ENCODE data around the gene ITGA3. TPM values are rescaled to one million over a fixed set of nuclear protein-coding genes. Genes with fewer than 3 reads are reported as not detected.
"Not testable (repeated sequence)": the region's sequence is repeated elsewhere in the genome, so short reads cannot be mapped to it uniquely, and the experiment has no call there.

ITGA3 gene
- total RNA-seq, 1 experiment from 2014 or later = 1.4 TPM

DNA sequence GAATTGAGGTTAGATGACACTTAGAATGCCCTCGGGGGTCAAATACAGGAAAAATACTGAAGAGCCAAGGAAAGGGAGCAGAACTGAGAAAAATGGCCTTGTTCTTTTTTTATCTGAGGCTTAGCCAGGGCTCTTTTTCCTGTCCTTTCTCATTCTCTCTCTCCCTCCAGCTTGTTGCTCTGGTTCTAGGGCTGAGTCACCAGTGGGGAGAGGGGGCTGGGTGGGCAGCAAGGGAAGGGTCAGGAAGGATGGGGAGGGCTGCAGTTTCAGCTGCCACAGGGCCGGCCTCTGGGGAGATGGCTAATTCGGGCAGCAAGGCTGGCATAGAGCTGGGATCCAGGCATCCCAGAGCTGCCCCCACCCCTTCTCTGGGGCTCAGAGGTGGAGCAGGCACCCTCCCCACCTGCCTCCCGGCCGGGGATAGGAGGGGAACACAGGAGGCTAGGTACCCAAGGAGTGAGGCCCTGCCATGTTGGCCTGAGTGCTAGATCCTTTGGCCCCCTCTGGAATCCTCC, 3.9 kb downstream of the ITGA3 start:
- TF ChIP-seq, protein P1, sequence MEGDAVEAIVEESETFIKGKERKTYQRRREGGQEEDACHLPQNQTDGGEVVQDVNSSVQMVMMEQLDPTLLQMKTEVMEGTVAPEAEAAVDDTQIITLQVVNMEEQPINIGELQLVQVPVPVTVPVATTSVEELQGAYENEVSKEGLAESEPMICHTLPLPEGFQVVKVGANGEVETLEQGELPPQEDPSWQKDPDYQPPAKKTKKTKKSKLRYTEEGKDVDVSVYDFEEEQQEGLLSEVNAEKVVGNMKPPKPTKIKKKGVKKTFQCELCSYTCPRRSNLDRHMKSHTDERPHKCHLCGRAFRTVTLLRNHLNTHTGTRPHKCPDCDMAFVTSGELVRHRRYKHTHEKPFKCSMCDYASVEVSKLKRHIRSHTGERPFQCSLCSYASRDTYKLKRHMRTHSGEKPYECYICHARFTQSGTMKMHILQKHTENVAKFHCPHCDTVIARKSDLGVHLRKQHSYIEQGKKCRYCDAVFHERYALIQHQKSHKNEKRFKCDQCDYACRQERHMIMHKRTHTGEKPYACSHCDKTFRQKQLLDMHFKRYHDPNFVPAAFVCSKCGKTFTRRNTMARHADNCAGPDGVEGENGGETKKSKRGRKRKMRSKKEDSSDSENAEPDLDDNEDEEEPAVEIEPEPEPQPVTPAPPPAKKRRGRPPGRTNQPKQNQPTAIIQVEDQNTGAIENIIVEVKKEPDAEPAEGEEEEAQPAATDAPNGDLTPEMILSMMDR (conservative IDR thresholded peaks at IDR 0.05; ENCODE audit: low read depth, low read length) = no peak
- no peak for TF ChIP-seq EZH2 (IDR thresholded peaks at IDR 0.05; ENCODE audit: borderline replicate concordance, low read depth, low read length, poor library complexity, severe bottlenecking)
- Histone ChIP-seq H3K4me1 (ENCODE audit: insufficient read depth, low read length, poor library complexity, severe bottlenecking) (peaks cover 9% of the 10 kb centered on the region), H3K36me3 (ENCODE audit: insufficient read depth, low read length, poor library complexity, severe bottlenecking) (no peaks in the 10 kb centered on the region), H3K27me3 (replicated peaks; ENCODE audit: insufficient read depth, low read depth, low read length, poor library complexity) (peaks cover 24% of the 10 kb centered on the region), H3K27ac (ENCODE audit: low read depth, low read length, poor library complexity, severe bottlenecking) (no peak overlapping the region), H3K4me3 (ENCODE audit: low read depth, low read length, poor library complexity, severe bottlenecking) (no peak overlapping the region), H3K9me3 (ENCODE audit: low read depth, low read length, poor library complexity, severe bottlenecking) (no peaks in the 10 kb centered on the region)
- ChIA-PET CTCF (no interaction called here), POLR2A (ENCODE audit: low non-redundant PET) (no interaction called here)
- no peak for DNase-seq (ENCODE audit: low spot score)
- intact Hi-C loops (cut with micrococcal nuclease; ENCODE audit: unreplicated experiment) = no loop called here
- BruUV-seq (replicated peaks) = no TSS peak

DNA sequence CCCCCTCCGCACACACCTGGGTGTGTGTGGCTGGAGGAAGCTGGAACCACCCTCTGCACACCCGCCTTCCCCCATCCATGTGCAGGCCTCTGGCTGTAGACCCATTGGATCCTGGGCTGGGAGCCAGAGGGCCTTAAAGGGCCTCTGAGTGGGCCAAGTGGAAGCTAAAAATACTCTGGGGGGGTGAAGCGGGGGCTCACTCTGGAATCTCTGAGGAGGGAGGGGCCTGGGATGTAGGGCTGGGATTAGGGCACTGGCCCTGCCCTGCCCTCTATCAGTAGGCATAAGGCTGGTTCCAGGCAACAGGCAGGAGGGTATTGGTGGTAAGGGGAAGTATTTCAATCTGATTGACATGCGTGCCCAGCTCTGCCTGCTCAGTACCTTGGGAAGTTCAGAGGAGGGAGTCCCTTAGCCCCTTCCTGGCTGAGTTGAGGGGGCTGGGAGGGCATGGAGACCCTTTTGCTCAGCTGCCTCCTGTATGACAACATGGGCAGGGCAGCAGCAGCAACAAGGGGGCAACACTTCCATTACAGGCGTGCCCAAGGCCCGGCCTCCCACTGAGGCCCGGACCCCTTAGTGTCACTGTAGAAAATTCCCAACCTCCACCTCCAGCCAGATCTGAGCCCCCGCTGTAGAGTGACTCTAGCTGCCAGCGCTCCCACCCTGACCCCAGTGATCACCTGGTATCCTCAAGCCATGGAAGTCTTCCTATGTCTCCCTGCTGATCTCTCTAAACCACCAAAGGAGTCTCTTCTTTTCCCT, 5.2 kb downstream of the ITGA3 start:
- no peak overlapping the region for H3K27ac ChIP-seq (ENCODE audit: low read depth, low read length, poor library complexity, severe bottlenecking)
- POLR2A ChIA-PET (ENCODE audit: low non-redundant PET) = no interaction called here
- no TSS peak for BruUV-seq (replicated peaks)
- intact Hi-C loops (cut with micrococcal nuclease; ENCODE audit: unreplicated experiment) = no loop called here
- TF ChIP-seq EZH2 (IDR thresholded peaks at IDR 0.05; ENCODE audit: borderline replicate concordance, low read depth, low read length, poor library complexity, severe bottlenecking) = no peak
- TF ChIP-seq, protein P1 (conservative IDR thresholded peaks at IDR 0.05; ENCODE audit: low read depth, low read length) = no peak
- CTCF ChIA-PET = interaction anchor here (1.0 kb wide), 1 partner anchor 33 kb away, joined by 3 read pairs; no protein-coding TSS in a partner anchor
- no peaks in the 10 kb centered on the region for H3K36me3 ChIP-seq (ENCODE audit: insufficient read depth, low read length, poor library complexity, severe bottlenecking)
- no peak overlapping the region for H3K4me3 ChIP-seq (ENCODE audit: low read depth, low read length, poor library complexity, severe bottlenecking)
- H3K4me1 ChIP-seq (ENCODE audit: insufficient read depth, low read length, poor library complexity, severe bottlenecking) = peaks cover 11% of the 10 kb centered on the region
- H3K27me3 ChIP-seq (replicated peaks; ENCODE audit: insufficient read depth, low read depth, low read length, poor library complexity) = peaks cover 17% of the 10 kb centered on the region
- DNase-seq (ENCODE audit: low spot score) = no peak
- H3K9me3 ChIP-seq (ENCODE audit: low read depth, low read length, poor library complexity, severe bottlenecking) = no peaks in the 10 kb centered on the region

DNA sequence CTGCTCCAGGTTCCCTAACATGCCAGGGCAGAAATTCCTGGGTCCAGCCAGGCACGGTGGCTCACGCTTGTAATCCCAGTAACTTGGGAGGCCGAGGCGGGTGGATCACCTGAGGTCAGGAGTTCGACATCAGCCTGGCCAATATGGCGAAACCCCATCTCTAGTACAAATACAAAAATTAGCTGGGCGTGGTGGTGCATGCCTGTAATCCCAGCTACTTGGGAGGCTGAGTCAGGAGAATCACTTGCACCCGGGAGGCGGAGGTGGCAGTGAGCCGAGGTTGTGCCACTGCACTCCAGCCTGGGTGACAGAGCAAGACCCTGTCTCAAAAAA, 5.8 kb downstream of the ITGA3 start:
- H3K9me3 ChIP-seq (ENCODE audit: low read depth, low read length, poor library complexity, severe bottlenecking); BruUV-seq (replicated peaks); DNase-seq (ENCODE audit: low spot score); H3K36me3 ChIP-seq (ENCODE audit: insufficient read depth, low read length, poor library complexity, severe bottlenecking); H3K4me1 ChIP-seq (ENCODE audit: insufficient read depth, low read length, poor library complexity, severe bottlenecking); H3K4me3 ChIP-seq (ENCODE audit: low read depth, low read length, poor library complexity, severe bottlenecking); POLR2A ChIA-PET (ENCODE audit: low non-redundant PET); intact Hi-C loops (cut with micrococcal nuclease; ENCODE audit: unreplicated experiment); H3K27ac ChIP-seq (ENCODE audit: low read depth, low read length, poor library complexity, severe bottlenecking): not testable (repeated sequence)
- CTCF ChIA-PET = interaction anchor here (1.0 kb wide), 1 partner anchor 33 kb away, joined by 3 read pairs; no protein-coding TSS in a partner anchor
- peaks cover 12% of the 10 kb centered on the region for H3K27me3 ChIP-seq (replicated peaks; ENCODE audit: insufficient read depth, low read depth, low read length, poor library complexity)

Measured in A673 (cell line).